Kidney (tissue), 14 donors: ENCODE measurements around the gene JCHAIN. TPM values are rescaled to one million over a fixed set of nuclear protein-coding genes. Genes with fewer than 3 reads are reported as not detected.

Experiments
- DNase-seq, 5 donors: peaks; one replicate each; pipeline ENCODE4 v3.0.0-alpha.2; 2013 to 2020
- FAIRE-seq: peaks from 2 replicates; lab custom pipeline; 2012; peaks lifted over from hg19 to GRCh38; lab: Jason Lieb, UNC
- H3K27ac ChIP-seq, 2 donors: one replicate each; pipeline ENCODE4 v1.7.0; 2013; ENCODE audit warnings: low read depth in 2 of 2, low read length in 2 of 2, inconsistent platforms in 1 of 2
- H3K27me3 ChIP-seq: one replicate; pipeline ENCODE4 v1.7.1; 2013; ENCODE audit warnings: low read length, inconsistent platforms; ENCODE audit not compliant: control insufficient read depth, insufficient read depth
- H3K36me3 ChIP-seq, 3 donors: one replicate each; pipeline versions ENCODE4 v1.7.0 to v1.7.1; 2013; ENCODE audit warnings: low read length in 3 of 3, control low read depth in 1 of 3, inconsistent platforms in 1 of 3; ENCODE audit not compliant: insufficient read depth in 3 of 3, control insufficient read depth in 2 of 3
- H3K4me1 ChIP-seq, 3 donors: one replicate each; pipeline versions ENCODE4 v1.7.0 to v1.7.1; 2013; ENCODE audit warnings: low read length in 3 of 3, inconsistent platforms in 1 of 3, low read depth in 1 of 3; ENCODE audit not compliant: control insufficient read depth in 2 of 3, insufficient read depth in 2 of 3
- H3K4me3 ChIP-seq, 3 donors: one replicate each; pipeline versions ENCODE4 v1.7.0 to v1.8.1; 2013; ENCODE audit warnings: low read length in 3 of 3, control low read depth in 1 of 3, inconsistent platforms in 1 of 3
- H3K9ac ChIP-seq, 3 donors: one replicate each; pipeline versions ENCODE4 v1.7.0 to v1.7.1; 2013; ENCODE audit warnings: low read length in 3 of 3, control low read depth in 1 of 3, inconsistent platforms in 1 of 3
- H3K9me3 ChIP-seq, 3 donors: one replicate each; pipeline versions ENCODE4 v1.7.0 to v1.7.1; 2013; ENCODE audit warnings: low read length in 3 of 3, control low read depth in 1 of 3, inconsistent platforms in 1 of 3; ENCODE audit not compliant: control insufficient read depth in 2 of 3, insufficient read depth in 1 of 3
- CTCF ChIP-seq: IDR thresholded peaks from 3 replicates; pipeline ENCODE4 v1.5.1; 2012; ENCODE audit warnings: mild to moderate bottlenecking, moderate library complexity, borderline replicate concordance; ENCODE audit not compliant: insufficient read depth; ENCODE audit errors: extremely low read depth
- intact Hi-C: fragments of 100-400 bp; cut with DNase I; formaldehyde crosslinking; loops from one replicate; pipeline ENCODE4 v1.11.1; 2022
- polyA plus RNA-seq: library from polyadenylated mRNA; stranded (reverse); fragments of 350-450 nt; fragmentation: Illumina TruSeq; extraction: RNeasy Lipid Tissue Mini Kit (QIAGEN cat#74804); gene quantifications from one replicate; pipeline ENCODE4 v1.2.3, GENCODE V29; 2014; ENCODE audit warnings: low read depth, low replicate concordance; ENCODE audit not compliant: insufficient read depth
- total RNA-seq: library from RNA; stranded (reverse); fragmentation: NEBNext Ultra II Directional; extraction: Animal tissue kit (Norgen Biotek cat#: 25700); gene quantifications from one replicate; pipeline ENCODE4 v1.2.1, GENCODE V29; 2021
- donor health status: control.
- donor health status: control.
- donor health status: control.
- donor health status: control.
- donor health status: control.
- donor health status: DM: yes; HTN: yes; CAD: no.
- donor health status: Normal renal cell carcinoma (clear cell type).

JCHAIN gene
- total and polyA plus RNA-seq, 2 donors from 2014 or later = 5.1 to 355 TPM

GRCh38 chr4:70674731-70675130 lies 8.4 kb upstream of the JCHAIN start:
- no peak for FAIRE-seq
- Histone ChIP-seq H3K27ac (no peak overlapping the region), H3K9me3 (no peaks in the 10 kb centered on the region), H3K36me3 (no peaks in the 10 kb centered on the region), H3K4me1 (peaks cover 0 to 5% (median 0%) of the 10 kb centered on the region in 3 donors), H3K9ac (no peak overlapping the region), H3K27me3 (no peaks in the 10 kb centered on the region), H3K4me3 (no peak overlapping the region)
- no peak for TF ChIP-seq CTCF
- DNase-seq = no peak
- intact Hi-C loops = no loop called here

- H3K27ac ChIP-seq = no peak overlapping the region
- no peaks in the 10 kb centered on the region for H3K36me3 ChIP-seq
- intact Hi-C loops = no loop called here
- H3K4me3 ChIP-seq = no peak overlapping the region
- FAIRE-seq = no peak
- H3K4me1 ChIP-seq = peaks cover 0 to 9% (median 0%) of the 10 kb centered on the region in 3 donors
- no peak for TF ChIP-seq CTCF
- DNase-seq = no peak
- H3K9me3 ChIP-seq = no peaks in the 10 kb centered on the region
- no peak overlapping the region for H3K9ac ChIP-seq
- no peaks in the 10 kb centered on the region for H3K27me3 ChIP-seq
Observed at GRCh38 chr4:70674191-70674590, 7.9 kb upstream of the JCHAIN start.

- no peak for FAIRE-seq
- H3K4me3 ChIP-seq = no peak overlapping the region
- no peaks in the 10 kb centered on the region for H3K36me3 ChIP-seq
- H3K9ac ChIP-seq = no peak overlapping the region
- no peaks in the 10 kb centered on the region for H3K9me3 ChIP-seq
- H3K27ac ChIP-seq = no peak overlapping the region
- peaks cover 0 to 10% (median 0%) of the 10 kb centered on the region in 3 donors for H3K4me1 ChIP-seq
- TF ChIP-seq CTCF = no peak
- H3K27me3 ChIP-seq = no peaks in the 10 kb centered on the region
- DNase-seq = no peak
- intact Hi-C loops = no loop called here
Observed at GRCh38 chr4:70671091-70671490, 4.8 kb upstream of the JCHAIN start.
